ENCODE results near the gene TSPAN17. TPM values are rescaled to one million over a fixed set of nuclear protein-coding genes. Genes with fewer than 3 reads are reported as not detected.
A peak's percentile ranks its signal among the peaks of the same experiment; 100 is the strongest.
"Not testable (repeated sequence)": the region's sequence is repeated elsewhere in the genome, so short reads cannot be mapped to it uniquely, and the experiment has no call there.

TSPAN17 gene
- polyA plus RNA-seq, 3 donors = 22.2 to 27.7 (median 24.1) TPM

DNA sequence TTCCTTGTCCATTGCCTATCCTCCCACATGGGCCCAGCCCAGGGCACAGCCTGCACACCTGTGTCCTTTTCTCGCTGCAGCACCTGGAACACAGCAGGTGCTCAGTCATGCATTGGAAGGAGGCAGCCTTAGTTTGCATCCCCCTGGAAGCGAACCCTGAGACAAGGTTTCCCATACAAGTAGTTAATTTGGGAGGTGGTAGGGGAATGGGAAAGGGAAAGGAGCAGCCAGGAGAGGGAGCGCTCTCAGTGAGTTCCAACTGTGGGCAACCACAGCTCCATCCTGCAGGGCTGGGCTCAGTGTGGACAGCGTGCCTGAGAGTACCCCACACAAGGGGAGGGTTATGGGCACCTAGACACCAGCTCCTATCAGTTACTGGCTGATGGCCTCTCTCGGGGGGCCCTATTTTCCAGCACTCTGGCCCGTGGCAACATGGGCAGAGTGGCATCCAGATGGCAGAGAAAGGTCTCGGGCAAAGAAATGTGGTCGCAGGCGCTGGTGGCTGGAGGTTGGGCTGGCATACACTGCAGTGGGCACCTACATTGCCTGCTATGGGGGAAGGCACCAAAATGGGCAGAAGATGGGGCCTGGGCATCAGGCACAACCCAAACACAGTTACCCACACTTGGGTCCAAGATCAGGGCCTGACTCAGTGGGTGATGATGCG, 50.1 kb downstream of the TSPAN17 start:
- no peaks in the 10 kb centered on the region for H3K79me2 ChIP-seq (ENCODE audit: insufficient read depth, low read length)
- H3K4me1 ChIP-seq (ENCODE audit: control insufficient read depth in 1 of 2, insufficient read depth in 2 of 2, low read length in 2 of 2) = no peaks in the 10 kb centered on the region
- intact Hi-C loops (cut with micrococcal nuclease) = no loop called here
- TF ChIP-seq CTCF (IDR thresholded peaks at IDR 0.05) = no peak
- peaks cover 3% of the 10 kb centered on the region for H3K4me1 Mint-ChIP-seq
- H3K9ac ChIP-seq (ENCODE audit: insufficient read depth, low read length, poor library complexity, severe bottlenecking) = no peak overlapping the region
- no peak overlapping the region for H3K4me3 ChIP-seq (replicated peaks in 1 of 3; ENCODE audit: low read depth in 2 of 3, low read length in 3 of 3)
- no peak overlapping the region for H3K4me2 ChIP-seq (replicated peaks; ENCODE audit: extremely low read depth, low read length, poor library complexity, severe bottlenecking)
- H3K9me3 Mint-ChIP-seq = no peaks in the 10 kb centered on the region
- no peaks in the 10 kb centered on the region for H3K9me3 ChIP-seq (replicated peaks in 1 of 2; ENCODE audit: control insufficient read depth in 1 of 2, insufficient read depth in 1 of 2, low read length in 2 of 2)
- H4K20me1 ChIP-seq (ENCODE audit: insufficient read depth, low read length) = no peaks in the 10 kb centered on the region
- peaks cover 51 to 72% (median 56%) of the 10 kb centered on the region in 3 donors for H3K27me3 Mint-ChIP-seq (ENCODE audit: low read depth in 3 of 3)
- peak overlapping the region in 1 of 2 donors; percentile 28 for H3K4me3 Mint-ChIP-seq
- no peak for DNase-seq
- no peak overlapping the region for H3K27ac ChIP-seq (ENCODE audit: low read depth in 1 of 2, low read length in 2 of 2)
- no peak overlapping the region for H2AFZ ChIP-seq (ENCODE audit: insufficient read depth, low read depth, low read length, poor library complexity, severe bottlenecking)
- no peaks in the 10 kb centered on the region for H3K36me3 ChIP-seq (replicated peaks in 1 of 2; ENCODE audit: control insufficient read depth in 1 of 2, insufficient read depth in 2 of 2, low read length in 2 of 2)
- 68% methylated on average over 5 of the region's 10 CpGs for WGBS (ENCODE audit: insufficient coverage)
- no peaks in the 10 kb centered on the region for H3K36me3 Mint-ChIP-seq
- peaks cover 0 to 24% of the 10 kb centered on the region in 2 donors for H3K27me3 ChIP-seq (ENCODE audit: control insufficient read depth in 2 of 2, insufficient read depth in 2 of 2, low read length in 2 of 2)
- peak overlapping the region in 1 of 7 donors; percentile 10 for H3K27ac Mint-ChIP-seq

GRCh38 chr5:176697934-176698538, 50.8 kb downstream of the TSPAN17 start:
- no peaks in the 10 kb centered on the region for H3K9me3 Mint-ChIP-seq
- Histone ChIP-seq H3K4me1 (ENCODE audit: control insufficient read depth in 1 of 2, insufficient read depth in 2 of 2, low read length in 2 of 2) (no peaks in the 10 kb centered on the region), H3K9me3 (replicated peaks in 1 of 2; ENCODE audit: control insufficient read depth in 1 of 2, insufficient read depth in 1 of 2, low read length in 2 of 2) (no peaks in the 10 kb centered on the region), H3K27me3 (ENCODE audit: control insufficient read depth in 2 of 2, insufficient read depth in 2 of 2, low read length in 2 of 2) (peaks cover 0 to 18% of the 10 kb centered on the region in 2 donors), H2AFZ (ENCODE audit: insufficient read depth, low read depth, low read length, poor library complexity, severe bottlenecking) (no peak overlapping the region), H3K4me3 (replicated peaks in 1 of 3; ENCODE audit: low read depth in 2 of 3, low read length in 3 of 3) (no peak overlapping the region), H3K27ac (ENCODE audit: low read depth in 1 of 2, low read length in 2 of 2) (no peak overlapping the region), H3K79me2 (ENCODE audit: insufficient read depth, low read length) (no peaks in the 10 kb centered on the region), H3K9ac (ENCODE audit: insufficient read depth, low read length, poor library complexity, severe bottlenecking) (no peak overlapping the region), H3K36me3 (replicated peaks in 1 of 2; ENCODE audit: control insufficient read depth in 1 of 2, insufficient read depth in 2 of 2, low read length in 2 of 2) (no peaks in the 10 kb centered on the region), H4K20me1 (ENCODE audit: insufficient read depth, low read length) (no peaks in the 10 kb centered on the region), H3K4me2 (replicated peaks; ENCODE audit: extremely low read depth, low read length, poor library complexity, severe bottlenecking) (no peak overlapping the region)
- peaks cover 3% of the 10 kb centered on the region for H3K4me1 Mint-ChIP-seq
- H3K27ac Mint-ChIP-seq = no peak overlapping the region
- H3K27me3 Mint-ChIP-seq (ENCODE audit: low read depth in 3 of 3) = peaks cover 49 to 70% (median 52%) of the 10 kb centered on the region in 3 donors
- intact Hi-C loops (cut with micrococcal nuclease) = no loop called here
- no peaks in the 10 kb centered on the region for H3K36me3 Mint-ChIP-seq
- no peak for TF ChIP-seq CTCF (IDR thresholded peaks at IDR 0.05)
- peak overlapping the region in 1 of 2 donors; percentile 36 for H3K4me3 Mint-ChIP-seq
- 31% methylated on average over 3 of the region's 9 CpGs for WGBS (ENCODE audit: insufficient coverage)
- DNase-seq = no peak

DNA sequence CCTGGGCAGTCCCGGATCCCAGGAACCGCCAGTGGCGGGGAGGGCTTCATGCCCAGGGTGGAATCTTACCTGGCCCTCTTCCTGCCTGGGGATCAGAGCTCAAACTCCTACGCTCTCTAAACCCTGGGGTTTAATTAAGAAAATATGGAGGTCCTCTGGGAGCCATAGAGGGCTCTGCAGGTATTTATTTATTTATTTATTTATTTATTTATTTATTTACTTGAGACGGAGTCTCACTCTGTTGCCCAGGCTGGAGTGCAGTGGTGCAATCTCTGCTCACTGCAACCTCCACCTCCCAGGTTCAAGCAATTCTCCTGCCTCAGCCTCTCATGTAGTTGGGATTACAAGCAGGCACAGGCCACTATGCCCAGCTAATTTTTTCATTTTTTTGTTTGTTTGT, 52.2 kb downstream of the TSPAN17 start:
- intact Hi-C loops (cut with micrococcal nuclease); H3K4me3 Mint-ChIP-seq; DNase-seq; H4K20me1 ChIP-seq (ENCODE audit: insufficient read depth, low read length); H3K27ac Mint-ChIP-seq; H3K4me1 ChIP-seq (ENCODE audit: control insufficient read depth in 1 of 2, insufficient read depth in 2 of 2, low read length in 2 of 2); H3K9ac ChIP-seq (ENCODE audit: insufficient read depth, low read length, poor library complexity, severe bottlenecking); H3K4me2 ChIP-seq (replicated peaks; ENCODE audit: extremely low read depth, low read length, poor library complexity, severe bottlenecking); H3K9me3 ChIP-seq (replicated peaks in 1 of 2; ENCODE audit: control insufficient read depth in 1 of 2, insufficient read depth in 1 of 2, low read length in 2 of 2); H2AFZ ChIP-seq (ENCODE audit: insufficient read depth, low read depth, low read length, poor library complexity, severe bottlenecking); H3K79me2 ChIP-seq (ENCODE audit: insufficient read depth, low read length); H3K36me3 Mint-ChIP-seq; H3K4me1 Mint-ChIP-seq; H3K27ac ChIP-seq (ENCODE audit: low read depth in 1 of 2, low read length in 2 of 2); H3K9me3 Mint-ChIP-seq; H3K4me3 ChIP-seq (replicated peaks in 1 of 3; ENCODE audit: low read depth in 2 of 3, low read length in 3 of 3); H3K36me3 ChIP-seq (replicated peaks in 1 of 2; ENCODE audit: control insufficient read depth in 1 of 2, insufficient read depth in 2 of 2, low read length in 2 of 2): not testable (repeated sequence)
- H3K27me3 ChIP-seq (ENCODE audit: control insufficient read depth in 2 of 2, insufficient read depth in 2 of 2, low read length in 2 of 2) = peaks cover 0 to 17% of the 10 kb centered on the region in 2 donors
- H3K27me3 Mint-ChIP-seq (ENCODE audit: low read depth in 3 of 3) = peaks cover 37 to 58% (median 41%) of the 10 kb centered on the region in 3 donors
- WGBS (ENCODE audit: insufficient coverage) = no CpG with 5 or more reads among the region's 5 CpGs

Data from CD14-positive monocyte (primary cell).